ENCODE data around the gene FMNL2. TPM values are rescaled to one million over a fixed set of nuclear protein-coding genes. Genes with fewer than 3 reads are reported as not detected.

FMNL2 gene
- total and polyA plus RNA-seq, 2 of the 4 experiments (the other 2 are of a cell fraction): 10.9 to 11.4 TPM

GRCh38 chr2:152694161-152694661 lies 359.2 kb downstream of the FMNL2 start (continued):
- TF ChIP-seq, protein P1, sequence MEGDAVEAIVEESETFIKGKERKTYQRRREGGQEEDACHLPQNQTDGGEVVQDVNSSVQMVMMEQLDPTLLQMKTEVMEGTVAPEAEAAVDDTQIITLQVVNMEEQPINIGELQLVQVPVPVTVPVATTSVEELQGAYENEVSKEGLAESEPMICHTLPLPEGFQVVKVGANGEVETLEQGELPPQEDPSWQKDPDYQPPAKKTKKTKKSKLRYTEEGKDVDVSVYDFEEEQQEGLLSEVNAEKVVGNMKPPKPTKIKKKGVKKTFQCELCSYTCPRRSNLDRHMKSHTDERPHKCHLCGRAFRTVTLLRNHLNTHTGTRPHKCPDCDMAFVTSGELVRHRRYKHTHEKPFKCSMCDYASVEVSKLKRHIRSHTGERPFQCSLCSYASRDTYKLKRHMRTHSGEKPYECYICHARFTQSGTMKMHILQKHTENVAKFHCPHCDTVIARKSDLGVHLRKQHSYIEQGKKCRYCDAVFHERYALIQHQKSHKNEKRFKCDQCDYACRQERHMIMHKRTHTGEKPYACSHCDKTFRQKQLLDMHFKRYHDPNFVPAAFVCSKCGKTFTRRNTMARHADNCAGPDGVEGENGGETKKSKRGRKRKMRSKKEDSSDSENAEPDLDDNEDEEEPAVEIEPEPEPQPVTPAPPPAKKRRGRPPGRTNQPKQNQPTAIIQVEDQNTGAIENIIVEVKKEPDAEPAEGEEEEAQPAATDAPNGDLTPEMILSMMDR (conservative IDR thresholded peaks at IDR 0.05; ENCODE audit: low read depth, low read length): no peak

DNA sequence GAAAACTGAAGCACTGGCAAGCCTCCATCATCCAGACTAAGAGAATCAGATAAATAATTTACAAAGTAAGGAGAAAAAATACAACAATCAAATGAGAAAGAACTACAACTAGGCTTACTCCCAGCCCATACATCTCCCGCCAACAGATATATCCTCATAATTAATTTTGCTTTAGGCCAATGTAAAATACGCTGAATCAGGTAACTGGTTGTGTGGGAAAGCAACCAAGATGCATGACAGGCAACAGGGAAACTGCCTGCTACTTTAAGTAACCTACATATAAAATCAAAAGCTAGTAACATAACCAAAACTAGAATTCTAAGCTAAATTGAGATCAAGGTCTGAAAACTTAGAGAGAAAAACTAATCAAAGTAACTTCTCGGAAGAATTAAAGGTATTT lies 360.8 kb downstream of the FMNL2 start:
- H2AFZ ChIP-seq (replicated peaks; ENCODE audit: low read length, poor library complexity): no peak overlapping the region
- no peak overlapping the region for H3K9ac ChIP-seq (ENCODE audit: low read depth, low read length)
- ATAC-seq (ENCODE audit: low read depth) (no peak), DNase-seq (no peak)
- H3K9me1 ChIP-seq (ENCODE audit: insufficient read depth, low read length): no peaks in the 10 kb centered on the region
- no peaks in the 10 kb centered on the region for H3K9me3 ChIP-seq (ENCODE audit: control insufficient read depth, insufficient read depth, low read length)
- dilution Hi-C loops (cut with HindIII; ENCODE audit: low sequenced_read_pairs, unreplicated experiment) (no loop called here), in situ Hi-C loops (cut with MboI; ENCODE audit: low sequenced_read_pairs) (no loop called here), intact Hi-C loops (cut with micrococcal nuclease) (no loop called here)
- POLR2A ChIA-PET (ENCODE audit: unreplicated experiment): no interaction called here
- no peak overlapping the region for H4K5ac ChIP-seq (ENCODE audit: low read depth, low read length)
- no peak overlapping the region; a peak in 1 of 4 replicates for H4K8ac ChIP-seq (ENCODE audit: low read depth in 2 of 2, low read length in 2 of 2)
- H3K27me3 ChIP-seq (ENCODE audit: control insufficient read depth, insufficient read depth, low read length): no peaks in the 10 kb centered on the region
- H4K20me1 ChIP-seq (ENCODE audit: insufficient read depth, low read length): peaks cover 5% of the 10 kb centered on the region
- no peak overlapping the region for H3K4ac ChIP-seq (ENCODE audit: low read depth, low read length)
- no peak overlapping the region for H3K14ac ChIP-seq (replicated peaks; ENCODE audit: low read depth, low read length)
- H3K23ac ChIP-seq (ENCODE audit: low read depth, low read length): no peak overlapping the region
- H2AK5ac ChIP-seq (ENCODE audit: low read depth, low read length): no peak overlapping the region
- no CpG with 5 or more reads among the region's 3 CpGs for WGBS, 2 experiments (ENCODE audit: extremely low coverage in 2 of 2, insufficient read length in 1 of 2)
- H3K36me3 ChIP-seq (ENCODE audit: control insufficient read depth, insufficient read depth, low read length): peaks cover 4% of the 10 kb centered on the region; the same call in 1 of the 2 replicates
- H2BK120ac ChIP-seq (ENCODE audit: low read depth, low read length): no peak overlapping the region
- H2BK5ac ChIP-seq (ENCODE audit: low read depth, low read length, poor library complexity, severe bottlenecking): no peak overlapping the region
- TF ChIP-seq MAFK (IDR thresholded peaks at IDR 0.05; ENCODE audit: low read depth, low read length) (peak; percentile 47; the same call in 1 of the 2 replicates), POLR2A (IDR thresholded peaks at IDR 0.05; ENCODE audit: low read depth, low read length) (no peak)
- CTCF ChIA-PET: interaction anchor here (1.3 kb wide), 1 partner anchor 21 kb away, joined by 3 read pairs; no protein-coding TSS in a partner anchor
- peaks cover 16 to 25% of the 10 kb centered on the region in 2 experiments for H3K79me1 ChIP-seq (ENCODE audit: low read depth in 1 of 2, low read length in 2 of 2)
- H3K27ac ChIP-seq (ENCODE audit: insufficient read depth, low read length): no peak overlapping the region
- H3K4me1 ChIP-seq (ENCODE audit: control insufficient read depth, insufficient read depth, low read length): peaks cover 2% of the 10 kb centered on the region; the same call in 1 of the 2 replicates
- no peak overlapping the region for H3K56ac ChIP-seq (ENCODE audit: extremely low read depth, insufficient read depth, low read length)
- no peak overlapping the region for H3K4me3 ChIP-seq (ENCODE audit: insufficient read depth, low read depth, low read length)
- H3K4me2 ChIP-seq (ENCODE audit: low read depth, low read length): no peak overlapping the region
- no peak overlapping the region for H2BK20ac ChIP-seq (ENCODE audit: low read depth, low read length)
- no peak overlapping the region for H4K91ac ChIP-seq (ENCODE audit: insufficient read depth, low read depth, low read length)
- no peak overlapping the region for H2AK9ac ChIP-seq (replicated peaks; ENCODE audit: low read depth, low read length, poor library complexity)
- BruUV-seq (replicated peaks): no TSS peak
- H3K18ac ChIP-seq (ENCODE audit: low read depth, low read length): no peak overlapping the region
- no peak overlapping the region for H2BK15ac ChIP-seq (ENCODE audit: low read depth, low read length)

Measured in IMR-90 (cell line).